ENCODE results near the gene ANKMY2. TPM values are rescaled to one million over a fixed set of nuclear protein-coding genes. Genes with fewer than 3 reads are reported as not detected.

ANKMY2 gene
- polyA plus RNA-seq, 4 donors: 29.7 to 36.9 (median 35.7) TPM

Other genes with a start within 250 kb of the ANKMY2 start
- 1 to 10 TPM; 4.1 to 5.9 (median 5.3) TPM for gene CRPPA, start 224.2 kb downstream of the ANKMY2 start, polyA plus RNA-seq (ENCODE audit: insufficient read length in 4 of 4)
- gene SOSTDC1, start 180.0 kb downstream of the ANKMY2 start, polyA plus RNA-seq (ENCODE audit: insufficient read length in 4 of 4): 10 to 100 TPM; 51.3 to 62.8 (median 60.8) TPM
- gene LRRC72, start 118.9 kb downstream of the ANKMY2 start, polyA plus RNA-seq (ENCODE audit: insufficient read length in 4 of 4): not detected
- 10 to 100 TPM; 75.5 to 80.3 (median 78.0) TPM for gene BZW2, start 427 bp upstream of the ANKMY2 start, polyA plus RNA-seq (ENCODE audit: insufficient read length in 4 of 4)
- 10 to 100 TPM; 28.3 to 35.3 (median 33.6) TPM for gene TSPAN13, start 108.0 kb upstream of the ANKMY2 start, polyA plus RNA-seq (ENCODE audit: insufficient read length in 4 of 4)
- 10 to 100 TPM; 60.7 to 87.7 (median 64.5) TPM for gene AGR2, start 159.2 kb upstream of the ANKMY2 start, polyA plus RNA-seq (ENCODE audit: insufficient read length in 4 of 4)
- gene AGR3, start 236.2 kb upstream of the ANKMY2 start, polyA plus RNA-seq (ENCODE audit: insufficient read length in 4 of 4): 1 to 10 TPM; 2.0 to 4.5 (median 2.7) TPM